Stimulated activated naive CD4-positive, alpha-beta T cell (primary cell): Measurements from ENCODE around the gene MIPEP.

Experiments used
- DNase-seq, 6 experiments: peaks; one replicate each; lab custom pipeline; 2025; lab: John Stamatoyannopoulos, UW

The MIPEP gene

DNA sequence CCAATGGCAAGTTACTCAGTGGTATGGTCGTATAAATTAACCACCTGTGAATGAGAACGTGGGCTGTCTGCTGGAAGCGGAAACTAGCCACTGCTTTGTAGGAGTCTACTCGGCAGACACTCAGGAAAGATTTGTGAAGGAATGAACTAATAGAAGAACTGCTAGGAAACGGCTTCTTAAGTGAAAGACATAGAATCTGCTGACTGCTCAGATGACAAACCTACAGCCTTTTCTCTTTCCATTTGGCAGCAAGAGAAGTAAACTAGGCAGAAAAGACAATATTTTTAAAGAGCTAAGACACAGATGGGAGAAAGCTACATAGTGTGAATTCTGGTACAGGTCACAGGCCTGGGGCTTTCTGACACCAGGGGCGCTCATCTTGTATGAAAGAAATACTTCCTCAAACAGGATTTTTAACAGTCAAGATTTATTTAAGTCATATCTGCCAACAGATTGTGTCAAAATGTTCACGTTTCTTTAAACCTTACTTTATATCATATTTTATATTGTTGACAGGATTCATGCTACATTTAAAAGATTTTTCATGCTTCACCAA is 78.4 kb downstream of the MIPEP start:
- no peak for DNase-seq

- DNase-seq: no peak
Observed at GRCh38 chr13:23808803-23809202, 80.4 kb downstream of the MIPEP start.

- DNase-seq: no peak
Observed at GRCh38 chr13:23806874-23807526, 82.2 kb downstream of the MIPEP start.

GRCh38 chr13:23805821-23806220 is 83.4 kb downstream of the MIPEP start:
- no peak for DNase-seq

DNA sequence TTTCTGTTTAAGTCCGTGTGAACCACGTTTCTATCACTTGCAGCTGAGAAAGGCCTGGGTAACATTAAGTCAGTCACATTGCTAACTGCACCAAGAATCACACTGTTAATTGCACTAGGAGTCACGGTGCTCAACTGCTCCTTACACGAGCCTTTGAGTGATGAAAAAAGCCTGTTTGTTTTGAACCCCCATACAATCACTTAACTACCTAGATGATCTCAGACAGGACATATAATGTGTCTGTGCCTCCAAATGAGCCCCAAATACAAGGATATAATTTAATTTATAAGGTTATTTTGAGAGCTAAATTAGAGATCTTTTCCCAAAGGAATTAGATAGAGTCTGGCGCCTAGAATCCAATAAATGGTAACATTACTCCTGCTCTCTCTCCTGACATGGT is 84.1 kb downstream of the MIPEP start:
- DNase-seq: no peak

- no peak for DNase-seq
Observed at GRCh38 chr13:23804166-23804565, 85.0 kb downstream of the MIPEP start.

- DNase-seq: no peak
Observed at GRCh38 chr13:23801141-23801540, 88.1 kb downstream of the MIPEP start.

DNA sequence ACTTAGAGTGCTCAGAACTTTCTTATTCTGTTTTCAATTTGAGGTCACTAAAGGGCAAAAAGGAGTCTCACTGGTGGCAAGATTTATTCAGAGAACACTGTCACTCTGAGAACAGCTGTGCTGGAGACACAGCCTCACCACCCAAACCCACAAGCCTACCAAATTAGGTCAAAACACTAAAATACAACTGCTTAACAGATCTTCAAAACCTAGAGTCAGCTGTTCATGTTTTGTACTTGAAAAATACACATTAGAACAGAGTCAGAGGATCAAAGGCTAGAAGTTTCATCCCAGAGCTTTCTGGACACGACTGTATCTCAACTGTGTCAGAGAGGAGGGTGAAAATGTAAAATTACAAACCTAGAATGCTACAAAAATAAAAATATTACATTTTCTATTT is 89.3 kb downstream of the MIPEP start:
- DNase-seq: peak in 3 of 6 experiments; percentile 21 to 44 (median 27)

DNA sequence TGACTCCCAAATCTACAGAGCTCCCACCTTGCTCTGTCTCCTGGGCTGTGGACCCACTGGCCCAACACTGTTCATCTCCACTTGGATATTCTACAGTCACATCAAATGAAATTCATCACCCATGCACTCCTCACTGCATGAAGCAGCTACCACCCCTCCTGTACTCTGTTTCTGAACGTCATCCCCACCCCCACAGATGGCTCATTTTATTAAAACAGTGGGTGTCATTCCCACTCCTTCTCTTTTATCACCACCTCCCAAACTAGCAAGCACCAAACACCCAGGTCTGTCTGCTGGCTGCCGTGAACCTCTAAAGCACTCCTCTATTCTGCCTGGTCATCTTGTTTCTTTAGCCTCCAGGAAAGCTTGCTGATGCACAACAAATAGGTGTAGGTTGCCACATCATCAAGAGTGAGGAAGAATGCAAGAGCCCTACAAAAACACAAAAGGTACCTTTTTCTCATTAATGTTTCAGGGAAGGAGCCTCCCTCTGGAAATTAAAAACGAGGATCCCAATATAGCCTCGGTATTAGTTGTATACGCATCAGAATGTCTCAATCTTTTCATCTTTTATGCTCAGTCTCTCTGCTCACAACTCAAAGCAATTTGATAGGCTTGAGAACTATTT is 91.8 kb downstream of the MIPEP start:
- DNase-seq: no peak

DNA sequence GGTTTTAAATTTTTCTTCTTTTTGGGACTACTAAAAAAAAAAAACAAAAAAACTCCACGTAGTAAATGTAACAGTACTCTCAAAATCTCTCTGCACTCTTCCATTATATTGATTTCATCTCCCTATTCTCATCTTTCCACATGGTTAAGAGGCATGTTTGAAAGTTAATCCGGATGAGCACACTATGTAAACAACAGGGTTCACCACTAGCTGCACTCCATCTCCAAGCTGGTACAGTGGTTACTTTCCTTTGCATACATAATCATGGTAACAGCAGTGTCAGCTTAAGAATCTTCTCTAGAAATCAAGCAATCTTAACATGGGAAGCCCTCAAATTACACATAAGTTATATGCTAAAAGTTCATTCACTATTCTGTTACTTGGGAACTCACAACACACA is 92.6 kb downstream of the MIPEP start:
- no peak for DNase-seq

GRCh38 chr13:23794267-23795161 is 94.7 kb downstream of the MIPEP start:
- DNase-seq: no peak

- DNase-seq: no peak
Observed at GRCh38 chr13:23793711-23794110, 95.5 kb downstream of the MIPEP start.

GRCh38 chr13:23792680-23793079 is 96.5 kb downstream of the MIPEP start:
- DNase-seq: no peak

DNA sequence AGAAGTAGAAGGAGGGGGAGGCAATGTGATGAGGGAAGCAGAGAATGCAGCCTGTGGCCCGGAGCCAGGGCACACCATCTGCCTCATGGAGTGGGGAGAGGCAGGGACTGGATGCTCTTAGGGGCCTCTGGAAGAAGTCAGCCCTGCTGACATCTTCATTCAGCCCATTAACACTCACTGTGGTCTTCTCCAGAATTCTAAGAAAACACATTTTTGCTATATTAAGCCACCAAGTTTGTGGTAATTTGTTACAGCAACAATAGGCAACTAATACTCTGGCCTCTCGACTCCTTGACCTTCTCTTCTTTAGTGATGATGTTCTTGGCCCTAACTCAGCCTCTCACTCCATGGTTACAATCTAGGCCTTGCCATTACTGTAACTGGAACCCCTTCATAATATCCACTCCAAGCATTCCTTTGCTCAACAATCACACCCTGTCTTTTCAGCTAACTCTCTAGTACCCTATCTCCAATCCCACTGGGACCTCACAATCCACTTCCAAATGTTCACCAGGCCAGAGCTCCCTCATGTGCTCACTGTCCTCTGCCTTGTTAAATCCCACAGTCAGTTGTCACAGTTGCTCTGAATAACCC is 98.5 kb downstream of the MIPEP start:
- DNase-seq: no peak

- DNase-seq: no peak
Observed at GRCh38 chr13:23789576-23790346, 99.4 kb downstream of the MIPEP start.

GRCh38 chr13:23788459-23788858 is 100.7 kb downstream of the MIPEP start:
- no peak for DNase-seq

- no peak for DNase-seq
Observed at GRCh38 chr13:23787464-23787863, 101.7 kb downstream of the MIPEP start.

DNA sequence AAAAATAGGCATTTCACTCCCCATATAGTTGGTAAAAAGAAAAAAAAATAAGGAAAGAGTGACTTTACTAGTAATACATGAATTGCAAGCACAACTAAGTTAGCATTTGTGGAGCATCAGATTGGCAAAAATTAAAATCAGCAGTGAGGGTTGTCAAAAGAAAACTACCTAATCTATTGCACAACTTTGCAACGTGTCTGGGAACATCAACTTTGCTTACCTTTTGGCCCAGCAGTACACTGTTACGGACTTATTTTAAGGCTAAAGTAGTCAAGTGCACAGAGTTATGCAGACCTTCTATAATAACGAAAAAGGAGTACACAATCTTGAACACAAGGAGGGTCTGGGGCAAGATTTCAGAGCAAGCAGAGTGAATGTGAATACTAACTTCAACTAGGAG is 102.6 kb downstream of the MIPEP start:
- DNase-seq: no peak

DNA sequence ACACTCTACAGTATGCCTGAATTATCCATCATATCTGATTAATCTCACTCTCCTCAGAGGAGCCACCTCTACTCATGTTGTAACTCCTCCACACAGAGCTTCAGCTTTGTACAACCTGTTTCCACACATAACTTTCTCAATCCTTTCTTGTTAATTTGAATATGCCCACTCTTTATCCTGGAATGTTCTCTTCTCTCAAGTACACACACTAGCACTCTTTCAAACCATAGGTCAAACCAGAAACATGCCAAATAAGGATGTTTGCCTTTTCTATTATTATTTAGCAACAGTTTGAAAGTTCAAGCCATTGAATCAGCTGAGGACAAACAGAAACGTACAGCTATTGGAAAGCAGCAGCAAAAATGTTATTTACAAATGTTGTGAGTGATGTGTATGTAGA is 110.3 kb downstream of the MIPEP start:
- no peak for DNase-seq

GRCh38 chr13:23778002-23778652 is 111.1 kb downstream of the MIPEP start:
- no peak for DNase-seq

- no peak for DNase-seq
Observed at GRCh38 chr13:23777575-23777870, 111.7 kb downstream of the MIPEP start.
